ENCODE measurements around the gene GEMIN5.

Gene GEMIN5

DNA sequence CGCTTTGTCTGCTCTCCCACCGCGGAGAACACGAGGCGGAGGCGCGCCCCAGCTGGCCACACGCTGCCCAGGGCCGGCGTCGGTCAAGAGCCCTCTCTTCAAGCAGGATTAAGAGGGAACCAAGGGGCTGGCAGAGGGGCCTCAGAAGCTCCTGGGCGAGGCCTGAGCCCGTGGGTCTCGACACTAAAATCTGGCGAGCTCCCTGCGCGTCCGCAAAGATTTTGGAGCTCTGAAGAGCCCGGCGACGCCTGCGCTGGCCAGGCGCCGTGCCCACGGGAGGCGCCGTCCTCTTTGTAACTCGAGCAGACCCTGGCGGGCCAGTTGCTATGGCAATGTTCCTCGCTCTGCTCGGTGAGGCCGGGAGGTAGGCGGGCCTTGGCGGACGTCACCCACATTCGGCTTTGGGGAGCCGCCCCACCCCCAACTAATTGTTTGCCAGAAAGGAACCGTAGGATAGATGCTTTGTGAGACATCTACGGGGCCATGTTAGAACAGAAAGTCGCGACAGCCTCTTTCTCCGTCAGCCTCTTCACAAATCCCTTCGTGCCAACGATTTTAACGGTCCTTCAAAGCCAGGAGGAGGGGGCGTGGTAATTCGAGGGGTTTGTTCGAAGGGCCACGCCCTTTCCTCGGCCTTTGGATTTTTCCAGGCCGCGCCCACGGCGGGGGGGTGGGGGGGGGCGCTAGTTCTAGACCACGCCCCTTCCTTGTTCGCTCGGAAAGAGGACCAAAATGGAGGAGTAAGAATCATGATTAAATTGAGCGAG, 80.3 kb downstream of the GEMIN5 start:
- Histone ChIP-seq H3K9ac (peak overlapping the region; percentile 92), H3K4me3 (peak overlapping the region; percentile 88), H3K9me3 (no peaks in the 10 kb centered on the region), H3K4me1 (peaks cover 46% of the 10 kb centered on the region), H3K4me2 (peak overlapping the region; percentile 85), H4K20me1 (peaks cover 30% of the 10 kb centered on the region), H3K27ac (peak overlapping the region; percentile 97), H3K36me3 (no peaks in the 10 kb centered on the region), H3K27me3 (no peaks in the 10 kb centered on the region)
- TF ChIP-seq Cebpa-rat (IDR thresholded peaks at IDR 0.05) = no peak

DNA sequence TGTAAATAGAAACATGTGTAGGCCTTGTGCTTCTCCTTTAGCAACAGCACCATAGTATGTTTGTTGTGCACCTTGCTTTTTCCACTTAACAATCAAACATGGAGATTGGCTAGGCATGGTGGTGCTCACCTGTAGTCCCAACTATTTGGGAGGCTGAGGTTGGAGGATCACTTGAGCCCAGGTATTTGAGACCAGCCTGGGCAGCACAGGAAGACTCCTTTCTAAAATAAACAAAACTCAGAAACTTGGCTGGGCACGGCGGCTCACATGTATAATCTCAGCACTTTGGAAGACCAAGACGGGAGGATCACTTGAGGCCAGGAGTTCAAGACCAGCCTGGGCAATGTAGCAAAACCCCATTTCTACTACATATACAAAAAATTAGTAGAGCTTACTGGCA, 86.7 kb downstream of the GEMIN5 start:
- H4K20me1 ChIP-seq = no peaks in the 10 kb centered on the region
- peak overlapping the region; percentile 59 for H3K4me2 ChIP-seq
- no peak for TF ChIP-seq Cebpa-rat (IDR thresholded peaks at IDR 0.05)
- H3K4me3 ChIP-seq = no peak overlapping the region
- H3K9ac ChIP-seq = no peak overlapping the region
- no peaks in the 10 kb centered on the region for H3K36me3 ChIP-seq
- no peaks in the 10 kb centered on the region for H3K27me3 ChIP-seq
- H3K9me3 ChIP-seq = no peaks in the 10 kb centered on the region
- H3K4me1 ChIP-seq = peaks cover 42% of the 10 kb centered on the region
- H3K27ac ChIP-seq = no peak overlapping the region

DNA sequence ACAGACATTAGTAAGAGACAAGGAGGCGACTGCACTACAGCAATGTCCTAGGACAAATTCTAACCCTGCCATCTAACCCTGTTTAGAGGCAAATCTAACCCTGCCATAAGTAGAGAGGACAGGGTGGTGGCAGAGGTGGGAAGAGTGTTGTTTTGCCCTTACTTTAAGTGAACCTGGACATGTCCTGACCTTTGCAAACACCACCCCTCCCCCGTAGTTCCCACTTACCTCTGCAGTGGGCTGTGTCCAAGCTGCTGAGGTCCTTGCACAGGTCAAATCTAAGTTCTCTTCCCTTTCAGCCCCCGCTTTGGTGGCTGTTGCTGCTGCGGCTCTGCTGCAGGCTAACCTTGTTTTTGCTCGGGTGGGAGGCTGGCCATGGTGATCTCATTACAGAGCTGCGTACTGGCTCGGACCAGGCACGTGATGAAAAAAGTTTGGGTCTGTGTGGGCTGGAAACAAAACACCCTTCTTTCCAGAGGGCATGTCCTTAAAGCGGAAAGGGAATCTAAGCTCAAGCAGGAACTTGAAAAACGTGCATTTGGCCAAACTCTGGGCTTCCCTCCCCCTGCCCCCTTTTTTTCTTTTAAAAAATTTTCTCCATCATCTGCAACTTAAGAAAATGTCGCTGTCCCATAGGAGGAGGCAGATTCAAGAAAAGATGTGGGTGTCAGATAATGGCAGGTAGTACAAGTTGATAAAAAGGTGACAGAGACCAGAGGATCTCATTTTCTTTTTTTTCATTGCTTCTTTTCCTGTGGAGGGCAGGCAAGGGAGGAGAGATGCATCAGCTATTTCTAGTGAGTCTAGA, 87.6 kb downstream of the GEMIN5 start, which contains the start of gene FAXDC2:
FAXDC2 (minus strand) TSS at position 349 of the 808 bp plus-strand sequence. CDS start 12,425 bp downstream, outside the sequence.
- H3K4me3 ChIP-seq = no peak within 1 kb of the TSS
- no peak within 1 kb of the TSS for H3K27ac ChIP-seq
- no peaks in the 10 kb centered on the region for H3K36me3 ChIP-seq
- H4K20me1 ChIP-seq = no peaks in the 10 kb centered on the region
- H3K4me1 ChIP-seq = peaks cover 33% of the 10 kb centered on the region
- no peaks in the 10 kb centered on the region for H3K27me3 ChIP-seq
- peak within 1 kb of the TSS; percentile 15; the same call in 1 of the 2 replicates for H3K9ac ChIP-seq
- peak within 1 kb of the TSS; percentile 59 for H3K4me2 ChIP-seq
- no peaks in the 10 kb centered on the region for H3K9me3 ChIP-seq
- TF ChIP-seq Cebpa-rat (IDR thresholded peaks at IDR 0.05) = no peak

DNA sequence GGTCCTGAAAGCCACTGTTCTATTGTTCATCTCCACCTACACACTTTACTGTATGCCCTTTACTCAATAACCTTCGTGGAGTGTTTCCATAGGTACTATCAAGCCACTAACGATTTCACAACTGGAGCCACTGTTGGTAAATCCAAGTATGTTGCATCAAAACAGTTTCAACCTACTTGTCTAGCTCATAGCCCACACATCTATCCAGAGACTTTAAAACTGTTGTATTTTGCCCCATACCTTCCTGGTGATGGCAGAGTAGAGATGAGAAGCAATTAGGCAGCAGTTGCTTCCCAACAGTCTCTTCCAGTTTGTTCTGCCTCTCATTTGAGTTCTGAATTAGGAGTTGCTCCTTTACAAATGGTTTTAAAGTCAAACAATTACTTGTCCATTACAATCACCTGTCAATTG, 88.2 kb downstream of the GEMIN5 start:
- no peak for TF ChIP-seq Cebpa-rat (IDR thresholded peaks at IDR 0.05)
- peaks cover 32% of the 10 kb centered on the region for H3K4me1 ChIP-seq
- H4K20me1 ChIP-seq = no peaks in the 10 kb centered on the region
- peak overlapping the region; percentile 59 for H3K4me2 ChIP-seq
- no peak overlapping the region for H3K9ac ChIP-seq
- H3K9me3 ChIP-seq = no peaks in the 10 kb centered on the region
- no peaks in the 10 kb centered on the region for H3K27me3 ChIP-seq
- H3K27ac ChIP-seq = no peak overlapping the region
- H3K4me3 ChIP-seq = no peak overlapping the region
- H3K36me3 ChIP-seq = no peaks in the 10 kb centered on the region

DNA sequence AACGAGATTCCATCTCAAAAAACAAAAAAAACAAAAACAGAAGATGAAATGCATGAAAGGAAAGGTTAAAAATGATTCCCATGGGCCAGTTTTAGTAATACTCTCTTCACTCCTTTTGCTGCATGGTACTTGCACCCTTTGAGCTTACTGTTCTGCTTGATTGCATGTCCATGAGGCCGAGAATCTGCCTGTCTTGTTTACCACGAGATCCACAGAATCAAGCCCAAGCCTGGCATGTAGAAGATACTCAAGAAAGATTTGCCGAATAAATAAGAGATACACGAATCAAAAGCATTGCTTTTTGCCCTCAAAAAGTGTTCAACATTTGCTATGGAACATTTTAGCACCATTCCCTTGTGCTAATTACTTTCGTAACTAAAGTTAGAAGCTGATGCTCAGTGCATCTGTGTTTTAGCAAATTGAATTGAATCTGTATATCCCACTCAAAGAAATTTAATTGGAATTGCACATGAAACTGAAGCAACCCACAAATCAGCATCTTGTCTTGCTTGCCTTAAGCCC, 88.7 kb downstream of the GEMIN5 start:
- H3K27ac ChIP-seq = no peak overlapping the region
- no peaks in the 10 kb centered on the region for H4K20me1 ChIP-seq
- no peaks in the 10 kb centered on the region for H3K36me3 ChIP-seq
- H3K9me3 ChIP-seq = no peaks in the 10 kb centered on the region
- H3K4me3 ChIP-seq = no peak overlapping the region
- H3K27me3 ChIP-seq = no peaks in the 10 kb centered on the region
- H3K9ac ChIP-seq = no peak overlapping the region
- H3K4me2 ChIP-seq = peak overlapping the region; percentile 59
- H3K4me1 ChIP-seq = peaks cover 32% of the 10 kb centered on the region
- TF ChIP-seq Cebpa-rat (IDR thresholded peaks at IDR 0.05) = no peak

DNA sequence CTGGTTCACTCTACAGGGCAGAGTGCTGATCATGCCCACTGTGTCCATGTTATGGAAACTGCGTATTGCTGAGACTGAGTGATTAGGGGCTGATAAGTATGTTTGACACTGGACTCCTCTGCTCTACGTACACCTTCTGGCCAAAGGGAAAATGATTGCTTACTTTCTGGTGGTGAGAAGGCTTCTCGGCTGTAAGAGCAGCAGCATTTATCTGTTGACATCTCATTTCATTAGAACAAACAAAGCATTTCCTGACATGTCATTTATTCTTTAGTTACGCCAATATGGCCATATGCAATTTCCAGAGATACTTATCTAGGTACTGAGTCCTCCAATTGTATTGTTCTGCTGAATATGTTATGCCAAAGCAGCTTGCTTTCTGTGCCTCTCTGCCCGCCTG, 93.2 kb downstream of the GEMIN5 start:
- H3K4me3 ChIP-seq = no peak overlapping the region
- TF ChIP-seq Cebpa-rat (IDR thresholded peaks at IDR 0.05) = no peak
- no peaks in the 10 kb centered on the region for H3K36me3 ChIP-seq
- H3K9ac ChIP-seq = no peak overlapping the region
- H3K9me3 ChIP-seq = no peaks in the 10 kb centered on the region
- H3K27ac ChIP-seq = no peak overlapping the region
- no peaks in the 10 kb centered on the region for H3K27me3 ChIP-seq
- peaks cover 12% of the 10 kb centered on the region for H3K4me1 ChIP-seq
- H4K20me1 ChIP-seq = no peaks in the 10 kb centered on the region
- no peak overlapping the region for H3K4me2 ChIP-seq

DNA sequence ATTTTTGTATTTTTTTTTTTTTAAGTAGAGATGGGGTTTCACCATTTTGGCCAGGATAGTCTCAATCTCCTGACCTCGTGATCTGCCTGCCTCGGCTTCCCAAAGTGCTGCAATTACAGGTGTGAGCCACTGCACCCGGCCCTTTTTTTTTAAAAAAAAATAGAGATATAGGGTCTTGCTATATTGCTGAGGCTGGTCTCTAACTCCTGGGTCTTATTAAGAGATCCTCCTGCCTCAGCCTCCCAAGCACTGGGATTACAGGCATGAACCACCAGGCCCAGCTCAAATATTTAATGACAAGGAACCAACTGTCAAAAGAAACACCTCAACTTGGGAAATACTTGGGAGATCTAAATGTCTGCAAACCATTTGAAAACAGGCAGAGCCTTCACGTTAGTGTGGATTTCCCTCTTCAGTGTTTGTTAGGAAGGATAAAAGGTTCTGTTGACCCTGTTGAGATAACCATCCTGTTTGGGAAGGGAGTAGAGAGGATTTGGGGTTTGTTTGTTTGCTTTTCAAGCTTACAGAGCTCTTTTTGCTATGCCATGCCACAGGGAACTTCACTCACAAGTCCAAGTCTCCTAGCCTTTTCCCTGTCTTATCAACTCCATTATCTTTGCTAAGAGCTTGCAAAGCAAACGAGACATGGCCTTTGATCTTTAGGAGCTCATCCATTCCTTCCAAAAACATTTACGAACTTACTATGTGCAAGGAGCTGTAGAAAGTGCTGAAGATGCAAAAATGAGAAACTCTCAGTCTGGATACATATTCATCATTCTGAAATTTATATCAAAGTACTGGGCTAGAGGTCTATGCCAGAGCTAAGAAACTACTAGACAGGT, 95.1 kb downstream of the GEMIN5 start:
- Histone ChIP-seq H3K27me3 (no peaks in the 10 kb centered on the region), H3K9me3 (no peaks in the 10 kb centered on the region), H4K20me1 (no peaks in the 10 kb centered on the region), H3K4me1 (no peaks in the 10 kb centered on the region), H3K4me3 (no peak overlapping the region), H3K4me2 (no peak overlapping the region), H3K9ac (no peak overlapping the region), H3K27ac (no peak overlapping the region), H3K36me3 (no peaks in the 10 kb centered on the region)
- TF ChIP-seq Cebpa-rat (IDR thresholded peaks at IDR 0.05) = no peak

DNA sequence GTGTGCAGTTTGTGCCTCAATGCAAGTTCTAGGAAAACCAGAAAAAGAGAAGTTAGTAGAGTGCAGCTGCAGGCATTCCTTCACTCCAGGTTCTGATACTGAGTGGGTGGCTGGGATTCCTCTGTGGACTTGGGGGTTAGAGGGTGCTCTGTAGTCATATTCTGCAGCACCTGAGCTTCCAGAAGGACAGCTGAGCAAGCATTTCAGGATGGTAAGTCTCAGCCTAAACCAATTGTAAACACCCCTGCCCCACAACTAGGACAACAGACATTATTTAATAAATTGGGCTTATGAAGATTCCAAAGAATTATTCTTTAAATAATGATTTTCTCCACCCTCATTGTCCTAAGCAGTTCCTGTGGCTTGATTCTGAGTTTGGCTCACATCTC, 96.7 kb downstream of the GEMIN5 start:
- Histone ChIP-seq H3K27ac (no peak overlapping the region), H3K9ac (no peak overlapping the region), H3K36me3 (no peaks in the 10 kb centered on the region), H3K4me2 (no peak overlapping the region), H3K4me1 (0 out of 2 replicates have a peak, but pooled peaks cover under 1% of the 10 kb centered on the region), H3K9me3 (no peaks in the 10 kb centered on the region), H4K20me1 (no peaks in the 10 kb centered on the region), H3K4me3 (no peak overlapping the region), H3K27me3 (no peaks in the 10 kb centered on the region)
- TF ChIP-seq Cebpa-rat (IDR thresholded peaks at IDR 0.05) = no peak
